Prostate gland (tissue), 2 donors: ENCODE results near the gene IL11. TPM values are rescaled to one million over a fixed set of nuclear protein-coding genes. Genes with fewer than 3 reads are reported as not detected.
"Not testable (repeated sequence)": the region's sequence is repeated elsewhere in the genome, so short reads cannot be mapped to it uniquely, and the experiment has no call there.

Experiments used
- DNase-seq: peaks from one replicate; pipeline ENCODE4 v3.0.0-alpha.2; 2019; ENCODE audit warnings: low spot score
- H3K27ac ChIP-seq, 2 donors: fragments of 200-600 bp; sonication (generic); 2 replicates each; pipeline ENCODE4 v1.5.1; 2017 to 2019
- H3K27me3 ChIP-seq: fragments of 200-600 bp; sonication (generic); replicated peaks from 2 replicates; pipeline ENCODE4 v1.5.1; 2019; ENCODE audit not compliant: insufficient read depth
- H3K36me3 ChIP-seq, 2 donors: fragments of 200-600 bp; sonication (generic); 1 replicate in 1 of 2; 2 replicates in 1 of 2; pipeline versions ENCODE4 v1.5.1 to v1.8.1; 2017 to 2019
- H3K4me1 ChIP-seq: fragments of 200-600 bp; sonication (generic); replicated peaks from 2 replicates; pipeline ENCODE4 v1.5.1; 2019
- H3K4me3 ChIP-seq, 2 donors: fragments of 200-600 bp; sonication (generic); 2 replicates each; pipeline ENCODE4 v1.5.1; 2017 to 2019
- H3K9me3 ChIP-seq: fragments of 200-600 bp; sonication (generic); 2 replicates; pipeline ENCODE4 v1.5.1; 2017
- CTCF ChIP-seq, 4 experiments: fragments of 200-600 bp in 2 of 4; fragments of 450-650 bp in 2 of 4; sonication (generic) in 2 of 4; IDR thresholded peaks; 1 replicate in 3 of 4; 2 replicates in 1 of 4; pipeline ENCODE4 v1.5.1; 2016 to 2019; ENCODE audit warnings: antibody characterized with exemption in 4 of 4, mild to moderate bottlenecking in 2 of 4, moderate library complexity in 2 of 4
- POLR2A ChIP-seq: fragments of 450-650 bp; IDR thresholded peaks from one replicate; pipeline ENCODE4 v1.6.1; 2016; ENCODE audit warnings: antibody characterized with exemption, mild to moderate bottlenecking
- POLR2AphosphoS5 ChIP-seq: sonication (generic); formaldehyde crosslinking; IDR thresholded peaks from one replicate; pipeline ENCODE4 v1.6.1; 2017; ENCODE audit warnings: antibody characterized with exemption
- WGBS: methylation state at CpG from one replicate; pipeline ENCODE4 v1.1.5; 2018; 5-methylcytosine and 5-hydroxymethylcytosine counted together
- intact Hi-C: fragments of 100-400 bp; cut with DNase I; formaldehyde crosslinking; loops from one replicate; pipeline ENCODE4 v1.14.2; 2022
- total RNA-seq, 2 donors: library from RNA; depleted of rRNA; stranded (reverse); fragments of >200 nt; gene quantifications; one replicate each; pipeline ENCODE4 v1.1.0, GENCODE V29; 2016

Gene IL11
- total RNA-seq, 2 donors from 2014 or later = 2.0 TPM; not detected in 1

- TF ChIP-seq POLR2A (no peak), POLR2AphosphoS5 (no peak), CTCF (IDR thresholded peaks at IDR 0.05) (no peak)
- intact Hi-C loops = no loop called here
- Histone ChIP-seq H3K9me3 (no peaks in the 10 kb centered on the region), H3K4me1 (peaks cover 8% of the 10 kb centered on the region), H3K27ac (no peak overlapping the region), H3K36me3 (no peaks in the 10 kb centered on the region), H3K27me3 (no peaks in the 10 kb centered on the region), H3K4me3 (no peak overlapping the region)
- no peak for DNase-seq
- 90% methylated on average over 2 of the region's 2 CpGs for WGBS
Measured at GRCh38 chr19:55410168-55410567, 39.9 kb upstream of the IL11 start.

GRCh38 chr19:55409179-55409578 lies 38.9 kb upstream of the IL11 start:
- intact Hi-C loops = loop anchor here (5.0 kb wide), 1 partner anchor 292 kb away; the partner anchor contains the start of gene PPP1R12C
- 92% methylated on average over 8 of the region's 8 CpGs for WGBS
- not testable (repeated sequence) for H3K27ac ChIP-seq, H3K9me3 ChIP-seq, H3K27me3 ChIP-seq, H3K4me3 ChIP-seq, DNase-seq, H3K36me3 ChIP-seq, H3K4me1 ChIP-seq

DNA sequence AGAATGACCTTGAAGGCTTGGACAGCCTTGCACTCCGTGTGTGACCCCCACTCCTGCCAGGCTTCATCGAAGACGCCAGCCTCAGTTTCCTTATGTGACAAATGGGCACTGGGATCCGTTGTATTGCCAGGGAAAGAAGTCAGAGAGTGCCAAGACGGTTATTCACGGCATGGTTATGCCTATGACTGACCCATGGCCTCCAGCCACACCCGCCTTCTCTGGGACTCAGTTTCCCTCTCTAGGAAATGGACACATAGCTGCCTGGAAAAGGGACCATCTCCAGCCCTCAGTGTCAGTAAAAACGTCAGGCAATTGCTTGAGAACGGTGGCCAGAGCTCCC lies 38.2 kb upstream of the IL11 start:
- DNase-seq = no peak
- 67% methylated on average over 9 of the region's 9 CpGs for WGBS
- Histone ChIP-seq H3K4me1 (peaks cover 8% of the 10 kb centered on the region), H3K9me3 (no peaks in the 10 kb centered on the region), H3K4me3 (peak overlapping the region; percentile 89 to 95), H3K27me3 (no peaks in the 10 kb centered on the region), H3K36me3 (no peaks in the 10 kb centered on the region), H3K27ac (peak overlapping the region; percentile 91 to 97)
- no peak for TF ChIP-seq CTCF (IDR thresholded peaks at IDR 0.05)
- no peak for TF ChIP-seq POLR2A
- intact Hi-C loops = loop anchor here (5.0 kb wide), 1 partner anchor 291 kb away; the partner anchor contains the start of gene PPP1R12C

- no peak for TF ChIP-seq CTCF (IDR thresholded peaks at IDR 0.05)
- peak; percentile 94 for TF ChIP-seq POLR2AphosphoS5
- Histone ChIP-seq H3K9me3 (no peaks in the 10 kb centered on the region), H3K4me1 (peaks cover 8% of the 10 kb centered on the region), H3K36me3 (peaks cover 0 to 2% of the 10 kb centered on the region in 2 donors), H3K27ac (peak overlapping the region; percentile 91 to 97), H3K27me3 (no peaks in the 10 kb centered on the region), H3K4me3 (peak overlapping the region; percentile 89 to 95)
- DNase-seq = peak; percentile 98
- WGBS = under 1% methylated on average over 70 of the region's 72 CpGs
- intact Hi-C loops = loop anchor here (5.0 kb wide), 1 partner anchor 291 kb away; the partner anchor contains the start of gene PPP1R12C
Measured at GRCh38 chr19:55407800-55408532, 37.7 kb upstream of the IL11 start.

GRCh38 chr19:55407550-55407799 lies 37.2 kb upstream of the IL11 start, which contains the start of gene UBE2S:
UBE2S (minus strand) TSS chr19:55407788; CDS start chr19:55407589, 199 bp downstream.
- not testable (repeated sequence) for H3K9me3 ChIP-seq, H3K27me3 ChIP-seq, DNase-seq, H3K4me1 ChIP-seq, H3K36me3 ChIP-seq
- whole genome bisulfite sequencing = no CpG with 5 or more reads among the region's 36 CpGs
- TF ChIP-seq CTCF (IDR thresholded peaks at IDR 0.05) = peak in 1 of 4 experiments; percentile 19
- TF ChIP-seq POLR2A = peak; percentile 95
- peak within 1 kb of the TSS; percentile 91 to 97 for H3K27ac ChIP-seq
- peak within 1 kb of the TSS; percentile 89 to 95 for H3K4me3 ChIP-seq
- intact Hi-C loops = loop anchor here (5.0 kb wide), 1 partner anchor 290 kb away; the partner anchor contains the start of gene PPP1R12C
